OCI-LY7 (cell line): Measurements from ENCODE around the gene FAM162A.

ENCODE experiments used
- CTCF ChIP-seq: fragments of 200-600 bp; sonication (generic); conservative IDR thresholded peaks from 2 replicates; pipeline ENCODE4 v1.5.1; 2014; ENCODE audit warnings: mild to moderate bottlenecking, antibody characterized with exemption, low read length, moderate library complexity, mixed read lengths
- EZH2phosphoT487 ChIP-seq: fragments of 200-600 bp; sonication (generic); IDR thresholded peaks from 2 replicates; pipeline ENCODE4 v1.6.1; 2018; ENCODE audit warnings: low read depth, borderline replicate concordance, mild to moderate bottlenecking, mixed run types, antibody characterized with exemption, low read length, moderate library complexity, mixed read lengths

DNA sequence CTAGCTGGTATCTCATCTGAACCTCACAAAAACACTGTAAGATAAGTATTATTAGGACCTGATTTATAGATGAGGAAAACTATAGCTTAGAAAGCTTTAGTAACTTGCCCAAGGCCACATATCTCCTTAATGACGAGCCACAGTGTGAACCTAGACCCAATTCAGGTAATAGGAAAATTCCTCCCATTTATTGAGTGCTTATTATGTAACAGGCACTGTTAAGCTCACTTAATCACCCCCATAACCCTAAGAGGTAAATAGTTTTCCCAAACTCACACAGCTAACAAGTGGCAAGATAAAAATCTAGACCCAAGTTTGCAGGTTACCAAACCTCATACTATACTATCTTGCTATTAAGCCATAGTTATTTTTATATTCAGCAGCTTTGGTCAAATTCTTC is 24.0 kb downstream of the FAM162A start:
- no peak for TF ChIP-seq CTCF
- no peak for TF ChIP-seq EZH2phosphoT487
